Mesendoderm (in vitro differentiated cells): ENCODE measurements around the gene SIGLEC6.

ENCODE experiments used
- DNase-seq: peaks from one replicate; pipeline ENCODE4 v3.0.0; 2013
- H2AK5ac ChIP-seq: 2 replicates; pipeline ENCODE4 v1.6.1; 2013; ENCODE audit warnings: low read length, inconsistent platforms
- H2BK120ac ChIP-seq: 2 replicates; pipeline ENCODE4 v1.6.1; 2013; ENCODE audit warnings: low read depth, mild to moderate bottlenecking, low read length, moderate library complexity, mixed read lengths
- H2BK15ac ChIP-seq: replicated peaks from 2 replicates; pipeline ENCODE4 v1.6.1; 2013; ENCODE audit warnings: low read depth, mild to moderate bottlenecking, moderate library complexity
- H2BK5ac ChIP-seq: 2 replicates; pipeline ENCODE4 v1.6.1; 2013; ENCODE audit warnings: low read length, inconsistent platforms
- H3K18ac ChIP-seq: 2 replicates; pipeline ENCODE4 v1.6.1; 2013; ENCODE audit warnings: mild to moderate bottlenecking, low read length, mixed read lengths
- H3K23ac ChIP-seq: one replicate; pipeline ENCODE4 v1.6.1; 2013; ENCODE audit warnings: low read length
- H3K27ac ChIP-seq: 2 replicates; pipeline ENCODE4 v1.5.1; 2013; ENCODE audit warnings: low read depth, mild to moderate bottlenecking, inconsistent platforms, low read length, moderate library complexity
- H3K27me3 ChIP-seq: 2 replicates; pipeline ENCODE4 v1.6.1; 2013; ENCODE audit warnings: low read length, control low read depth, mild to moderate bottlenecking, inconsistent platforms; ENCODE audit not compliant: insufficient read depth, poor library complexity
- H3K36me3 ChIP-seq: 2 replicates; pipeline ENCODE4 v1.6.1; 2013; ENCODE audit warnings: low read length, inconsistent platforms; ENCODE audit not compliant: control insufficient read depth, insufficient read depth
- H3K4ac ChIP-seq: one replicate; pipeline ENCODE4 v1.6.1; 2013; ENCODE audit warnings: low read depth, mild to moderate bottlenecking, low read length, moderate library complexity
- H3K4me1 ChIP-seq: 2 replicates; pipeline ENCODE4 v1.6.1; 2013; ENCODE audit warnings: low read depth, low read length, inconsistent platforms; ENCODE audit not compliant: control insufficient read depth
- H3K4me2 ChIP-seq: 2 replicates; pipeline ENCODE4 v1.6.1; 2013; ENCODE audit warnings: low read length
- H3K4me3 ChIP-seq: 2 replicates; pipeline ENCODE4 v1.5.1; 2013; ENCODE audit warnings: mild to moderate bottlenecking, low read length
- H3K56ac ChIP-seq: one replicate; pipeline ENCODE4 v1.6.1; 2013; ENCODE audit warnings: low read length
- H3K79me1 ChIP-seq: 2 replicates; pipeline ENCODE4 v1.6.1; 2013; ENCODE audit warnings: low read length, inconsistent platforms
- H3K79me2 ChIP-seq: 2 replicates; pipeline ENCODE4 v1.6.1; 2013; ENCODE audit warnings: mild to moderate bottlenecking, low read length; ENCODE audit not compliant: control insufficient read depth, insufficient read depth
- H3K9ac ChIP-seq: 2 replicates; pipeline ENCODE4 v1.6.1; 2013; ENCODE audit warnings: low read length, inconsistent platforms
- H4K5ac ChIP-seq: one replicate; pipeline ENCODE4 v1.6.1; 2013; ENCODE audit warnings: low read length
- H4K8ac ChIP-seq: one replicate; pipeline ENCODE4 v1.6.1; 2013; ENCODE audit warnings: low read depth, mild to moderate bottlenecking, control low read depth, low read length, moderate library complexity
- WGBS: extraction: QIAGEN DNeasy Blood & Tissue Kit; methylation state at CpG from one replicate; pipeline ENCODE4 v1.1.7; 2013; ENCODE audit warnings: low lambda C conversion rate, missing lambda C conversion rate; ENCODE audit not compliant: insufficient coverage; ENCODE audit errors: extremely low coverage; 5-methylcytosine and 5-hydroxymethylcytosine counted together

The SIGLEC6 gene

DNA sequence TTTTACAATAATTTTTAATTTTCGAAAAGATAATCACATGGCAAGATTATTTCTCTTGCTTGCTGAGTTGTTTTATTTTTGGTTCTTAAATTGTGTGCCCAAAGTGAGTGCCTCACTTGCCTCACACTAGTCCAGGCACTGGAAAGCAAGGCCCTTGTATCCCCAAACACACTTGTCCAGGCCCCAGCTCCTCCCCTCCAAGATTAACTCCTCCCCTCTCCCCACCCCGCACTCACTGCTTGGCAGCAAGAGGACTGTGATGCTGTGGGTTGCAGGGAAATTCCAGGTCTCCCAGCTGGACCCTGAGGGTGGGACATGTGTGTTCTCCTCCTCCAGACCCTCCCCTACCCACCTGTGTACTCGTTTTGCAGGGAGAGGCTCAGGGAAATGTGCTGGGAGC, 33.8 kb downstream of the SIGLEC6 start:
- no peak overlapping the region for H3K23ac ChIP-seq
- H4K5ac ChIP-seq = no peak overlapping the region
- H3K36me3 ChIP-seq = no peaks in the 10 kb centered on the region
- H3K79me2 ChIP-seq = no peaks in the 10 kb centered on the region
- H2BK5ac ChIP-seq = no peak overlapping the region
- H3K79me1 ChIP-seq = no peaks in the 10 kb centered on the region
- no peaks in the 10 kb centered on the region for H3K27me3 ChIP-seq
- no peak overlapping the region for H4K8ac ChIP-seq
- no peak overlapping the region for H3K27ac ChIP-seq
- H3K4me1 ChIP-seq = no peaks in the 10 kb centered on the region
- H2AK5ac ChIP-seq = no peak overlapping the region
- H3K4me3 ChIP-seq = no peak overlapping the region
- H3K4me2 ChIP-seq = no peak overlapping the region
- no peak overlapping the region for H3K9ac ChIP-seq
- H3K18ac ChIP-seq = no peak overlapping the region
- no peak for DNase-seq
- no peak overlapping the region for H3K4ac ChIP-seq
- no peak overlapping the region for H2BK15ac ChIP-seq
- H2BK120ac ChIP-seq = no peak overlapping the region
- no peak overlapping the region for H3K56ac ChIP-seq
- WGBS = no CpG with 5 or more reads among the region's 3 CpGs

DNA sequence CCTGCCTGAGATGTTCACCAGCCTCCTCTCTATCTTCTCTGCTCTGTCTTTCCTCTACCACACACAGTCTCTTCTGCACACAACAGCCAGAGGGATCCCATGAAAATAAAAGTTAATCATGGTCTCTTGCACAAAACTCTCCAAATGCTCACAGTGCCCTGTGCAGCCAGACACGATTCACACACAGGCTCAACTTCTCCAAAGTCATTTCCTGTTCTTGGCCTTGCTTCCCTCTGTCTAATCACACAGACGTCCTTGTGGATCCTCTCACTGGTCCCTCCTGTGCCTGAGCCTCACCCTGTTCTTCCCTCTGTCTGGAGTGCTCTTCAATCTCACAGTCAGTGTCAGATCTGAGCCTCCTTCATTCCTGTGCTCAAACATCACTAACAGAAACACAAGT, 37.7 kb downstream of the SIGLEC6 start:
- Histone ChIP-seq H3K79me1 (no peaks in the 10 kb centered on the region), H3K56ac (no peak overlapping the region), H3K18ac (no peak overlapping the region), H3K79me2 (no peaks in the 10 kb centered on the region), H4K8ac (no peak overlapping the region), H3K27me3 (no peaks in the 10 kb centered on the region), H3K4me3 (no peak overlapping the region), H3K23ac (no peak overlapping the region), H4K5ac (no peak overlapping the region), H3K4me2 (no peak overlapping the region), H3K36me3 (no peaks in the 10 kb centered on the region), H2BK5ac (no peak overlapping the region), H2BK120ac (no peak overlapping the region), H3K4ac (no peak overlapping the region), H2BK15ac (no peak overlapping the region), H3K27ac (no peak overlapping the region), H3K9ac (no peak overlapping the region), H3K4me1 (no peaks in the 10 kb centered on the region), H2AK5ac (no peak overlapping the region)
- DNase-seq = no peak
- no CpG with 5 or more reads among the region's 2 CpGs for WGBS

DNA sequence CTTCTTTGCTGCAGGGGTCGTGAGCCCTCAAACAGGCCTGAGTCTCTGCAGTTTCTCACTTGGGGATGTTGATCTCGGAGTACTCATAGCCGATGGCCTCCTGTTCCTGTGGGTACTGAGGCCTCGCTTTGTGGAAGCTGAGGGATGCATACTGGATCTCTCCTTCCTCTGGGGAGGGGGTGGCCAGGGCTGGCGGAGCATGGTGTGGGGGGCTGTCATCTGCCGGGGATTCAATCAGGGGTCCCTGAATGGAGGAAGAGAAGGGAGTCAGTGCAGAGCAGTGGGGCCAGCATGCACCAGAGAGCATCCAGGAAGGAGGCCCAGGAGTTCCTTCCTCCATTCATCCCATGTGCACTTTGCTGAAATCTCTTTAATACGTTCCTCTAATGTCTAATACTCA, 39.9 kb downstream of the SIGLEC6 start:
- no peak overlapping the region for H3K18ac ChIP-seq
- no CpG with 5 or more reads among the region's 7 CpGs for WGBS

DNA sequence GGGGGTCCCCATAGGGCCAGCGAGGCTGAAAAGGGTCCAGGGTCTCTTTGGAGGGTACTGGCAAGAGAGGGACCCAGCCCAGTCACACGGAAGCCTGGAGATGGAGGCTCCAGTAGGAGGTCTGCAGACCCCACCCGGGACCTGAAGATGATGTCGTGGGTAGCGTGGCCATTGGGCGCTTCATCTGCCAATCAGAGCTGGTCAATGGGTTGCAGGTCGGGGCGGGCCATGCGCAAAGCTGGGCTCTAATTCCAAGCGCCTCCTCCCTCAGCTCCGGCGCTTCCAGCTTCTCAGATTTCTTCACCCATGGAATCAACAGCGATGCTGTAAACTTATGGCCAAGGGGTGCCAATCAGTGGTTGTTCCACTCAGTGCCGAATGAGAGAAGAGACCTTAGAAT, 40.8 kb downstream of the SIGLEC6 start:
- no peak overlapping the region for H3K18ac ChIP-seq
- no peak overlapping the region for H4K8ac ChIP-seq
- DNase-seq = no peak

More for the DNA sequence above, 39.9 kb downstream of the SIGLEC6 start:
- DNase-seq = no peak
- Histone ChIP-seq H3K4me1 (no peaks in the 10 kb centered on the region), H4K8ac (no peak overlapping the region), H3K4ac (no peak overlapping the region), H2AK5ac (no peak overlapping the region), H3K79me2 (no peaks in the 10 kb centered on the region), H3K56ac (no peak overlapping the region), H3K36me3 (no peaks in the 10 kb centered on the region), H3K27ac (no peak overlapping the region), H3K9ac (no peak overlapping the region), H4K5ac (no peak overlapping the region), H3K4me2 (no peak overlapping the region), H3K23ac (no peak overlapping the region), H3K79me1 (no peaks in the 10 kb centered on the region), H3K4me3 (no peak overlapping the region), H2BK120ac (no peak overlapping the region), H2BK15ac (no peak overlapping the region), H2BK5ac (no peak overlapping the region), H3K27me3 (no peaks in the 10 kb centered on the region)

DNA sequence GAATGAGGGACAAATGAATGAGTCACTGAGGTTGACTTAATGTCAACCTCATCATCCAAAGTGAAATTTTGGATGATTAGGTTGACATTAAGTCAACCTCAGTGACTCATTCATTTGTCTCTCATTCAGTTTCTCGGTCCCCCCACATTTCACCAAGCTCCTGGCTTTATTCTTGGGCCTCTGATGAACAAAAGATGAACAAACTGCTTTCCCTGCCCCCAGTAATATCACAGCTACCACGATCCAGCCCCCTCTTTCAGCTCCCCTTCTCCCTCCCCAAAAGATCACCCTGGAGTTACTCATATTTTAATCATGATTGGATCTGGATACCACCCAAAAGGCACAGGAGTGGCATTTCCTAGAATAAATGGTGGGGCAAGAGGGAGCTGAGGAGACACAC, 42.4 kb downstream of the SIGLEC6 start:
- Histone ChIP-seq H3K79me2 (no peaks in the 10 kb centered on the region), H2BK5ac (no peak overlapping the region), H2BK15ac (no peak overlapping the region), H2BK120ac (no peak overlapping the region), H3K4ac (no peak overlapping the region), H3K4me3 (no peak overlapping the region), H3K36me3 (no peaks in the 10 kb centered on the region), H3K4me1 (no peaks in the 10 kb centered on the region), H3K27ac (no peak overlapping the region), H3K27me3 (no peaks in the 10 kb centered on the region), H3K18ac (no peak overlapping the region), H3K79me1 (no peaks in the 10 kb centered on the region), H3K23ac (no peak overlapping the region), H3K4me2 (no peak overlapping the region), H4K5ac (no peak overlapping the region), H2AK5ac (no peak overlapping the region), H3K9ac (no peak overlapping the region), H3K56ac (no peak overlapping the region), H4K8ac (no peak overlapping the region)
- WGBS = no CpG with 5 or more reads among the region's 2 CpGs
- DNase-seq = no peak

More for the DNA sequence above, 40.8 kb downstream of the SIGLEC6 start:
- Histone ChIP-seq H3K9ac (no peak overlapping the region), H3K4me2 (no peak overlapping the region), H2AK5ac (no peak overlapping the region), H3K27me3 (no peaks in the 10 kb centered on the region), H3K79me2 (no peaks in the 10 kb centered on the region), H2BK15ac (no peak overlapping the region), H3K23ac (no peak overlapping the region), H3K4me3 (no peak overlapping the region), H3K79me1 (no peaks in the 10 kb centered on the region), H3K27ac (no peak overlapping the region), H4K5ac (no peak overlapping the region), H3K4me1 (no peaks in the 10 kb centered on the region), H3K56ac (no peak overlapping the region), H3K4ac (no peak overlapping the region), H2BK120ac (no peak overlapping the region), H3K36me3 (no peaks in the 10 kb centered on the region), H2BK5ac (no peak overlapping the region)
- WGBS = no CpG with 5 or more reads among the region's 14 CpGs

DNA sequence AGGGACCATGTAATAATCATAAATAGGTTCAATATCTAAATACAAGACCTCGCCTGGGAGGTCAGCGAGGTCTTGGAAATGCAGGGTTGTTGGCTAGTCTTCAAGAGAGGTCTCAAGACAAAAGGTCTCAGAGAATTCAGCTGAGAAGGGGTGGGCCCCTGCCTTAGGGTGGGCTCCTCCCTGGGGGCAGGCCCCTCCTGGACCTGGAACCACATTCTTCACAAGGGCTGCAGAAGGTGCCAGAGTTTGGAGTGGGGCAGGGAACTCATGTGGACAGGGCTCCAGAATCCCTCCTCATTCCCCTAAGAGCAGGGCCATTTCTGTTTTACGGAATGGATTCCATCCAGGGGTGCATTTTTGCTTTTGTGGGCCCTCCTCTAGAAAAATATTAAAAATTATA, 43.0 kb downstream of the SIGLEC6 start:
- Histone ChIP-seq H3K27ac (no peak overlapping the region), H3K56ac (no peak overlapping the region), H3K9ac (no peak overlapping the region), H3K79me2 (no peaks in the 10 kb centered on the region), H2BK120ac (no peak overlapping the region), H3K27me3 (no peaks in the 10 kb centered on the region), H3K4me2 (no peak overlapping the region), H3K4me1 (no peaks in the 10 kb centered on the region), H2AK5ac (no peak overlapping the region), H3K79me1 (no peaks in the 10 kb centered on the region), H3K4ac (no peak overlapping the region), H3K18ac (no peak overlapping the region), H3K4me3 (no peak overlapping the region), H4K5ac (no peak overlapping the region), H2BK15ac (no peak overlapping the region), H2BK5ac (no peak overlapping the region), H4K8ac (no peak overlapping the region), H3K23ac (no peak overlapping the region), H3K36me3 (no peaks in the 10 kb centered on the region)
- DNase-seq = no peak
- no CpG with 5 or more reads among the region's 3 CpGs for WGBS
